HG02798 (cell line): ENCODE data around the gene TGM4.
A peak's percentile ranks its signal among the peaks of the same experiment; 100 is the strongest.
"Not testable (repeated sequence)": the region's sequence is repeated elsewhere in the genome, so short reads cannot be mapped to it uniquely, and the experiment has no call there.

ENCODE experiments used
- ATAC-seq: cut with Tn5 transposase; IDR thresholded peaks from one replicate; pipeline ENCODE4 v1.9.1; 2021; ENCODE audit warnings: mild to moderate bottlenecking; ENCODE audit not compliant: unreplicated experiment, poor library complexity

The TGM4 gene

DNA sequence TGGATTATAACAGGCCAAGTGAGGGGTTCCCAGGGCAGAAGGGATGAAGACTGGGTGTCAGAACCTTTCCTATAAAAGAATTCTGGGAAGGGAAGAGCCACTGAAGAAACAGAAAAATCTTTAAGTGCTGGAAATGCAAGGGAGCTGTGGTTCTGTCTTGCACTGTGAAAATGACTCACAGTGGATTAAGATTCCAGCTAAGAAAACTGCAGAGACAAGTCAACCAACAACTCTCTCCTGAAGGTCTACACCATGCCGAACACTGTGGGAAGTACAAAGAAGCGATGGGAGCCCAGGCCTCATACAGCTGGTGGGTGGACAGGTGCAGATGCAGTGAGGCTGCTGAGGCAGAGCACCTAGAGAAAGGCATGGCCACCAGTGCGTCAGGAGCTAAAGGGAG lies 73.8 kb downstream of the TGM4 start:
- ATAC-seq = no peak

DNA sequence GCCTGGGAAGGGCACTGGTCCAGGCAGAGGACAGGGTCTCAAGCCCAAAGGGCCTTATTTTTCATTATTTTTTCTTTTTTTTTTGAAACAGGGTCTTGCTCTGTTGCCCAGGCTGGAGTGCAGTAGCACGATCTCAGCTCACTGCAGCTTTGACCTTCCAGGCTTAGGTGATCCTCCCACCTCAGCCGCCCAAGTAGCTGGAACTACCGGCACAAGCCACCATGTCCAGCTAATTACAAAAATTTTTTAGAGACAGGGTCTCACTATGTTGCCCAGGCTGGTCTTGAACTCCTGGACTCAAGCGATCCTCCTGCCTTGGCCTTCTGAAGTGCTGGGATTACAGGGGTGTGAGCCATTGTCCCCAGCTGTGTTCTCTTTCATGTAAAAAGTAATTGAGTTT lies 75.4 kb downstream of the TGM4 start:
- not testable (repeated sequence) for ATAC-seq

DNA sequence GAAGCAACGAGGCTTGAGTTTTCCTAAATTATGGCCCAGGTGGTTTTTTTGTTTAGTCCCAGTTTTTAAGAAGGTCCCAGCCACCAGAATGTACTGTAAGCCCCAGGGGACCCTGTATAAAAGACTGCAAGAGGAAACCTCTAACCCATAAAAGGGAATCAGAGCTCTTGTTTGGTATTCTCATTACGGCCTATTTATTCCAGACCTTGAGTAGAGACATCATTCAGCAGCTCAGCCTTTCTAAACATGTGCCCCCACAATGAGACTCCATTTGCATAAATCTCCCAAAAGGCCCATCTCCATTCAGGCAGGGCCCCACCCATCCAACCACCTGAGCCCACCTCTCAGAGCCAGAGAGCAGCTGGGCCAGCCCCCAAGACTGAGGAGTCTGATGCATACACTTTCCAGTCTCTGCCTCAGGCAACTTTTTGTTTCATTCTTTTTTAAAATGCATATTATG lies 75.9 kb downstream of the TGM4 start:
- ATAC-seq = no peak

GRCh38 chr3:44952689-44953088 lies 78.3 kb downstream of the TGM4 start:
- no peak for ATAC-seq

GRCh38 chr3:44954304-44954703 lies 79.9 kb downstream of the TGM4 start:
- no peak for ATAC-seq

- peak; percentile 58 for ATAC-seq
Observed at GRCh38 chr3:44954962-44955361, 80.6 kb downstream of the TGM4 start.

GRCh38 chr3:44955917-44956316 lies 81.5 kb downstream of the TGM4 start:
- no peak for ATAC-seq

DNA sequence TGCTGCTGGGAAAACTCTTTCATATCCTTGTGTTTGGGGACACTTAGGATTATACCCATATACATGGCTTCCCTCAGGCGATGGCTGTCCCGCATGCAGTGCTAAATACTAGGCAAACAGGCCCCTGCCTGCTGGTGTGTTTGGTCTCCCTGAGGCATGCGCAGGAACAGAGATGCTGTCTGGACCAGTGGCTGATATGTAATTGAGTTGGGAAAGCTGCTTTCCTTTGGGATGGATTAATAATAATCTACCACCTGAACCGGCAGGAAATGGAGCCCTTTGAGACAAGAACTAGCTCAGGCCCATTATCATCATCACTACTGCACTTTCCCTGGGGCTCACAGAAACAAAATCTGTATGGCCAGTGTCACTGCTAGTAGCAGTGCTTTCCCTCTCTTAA lies 83.6 kb downstream of the TGM4 start:
- ATAC-seq = no peak

- ATAC-seq = no peak
Observed at GRCh38 chr3:44958386-44958785, 84.0 kb downstream of the TGM4 start.

DNA sequence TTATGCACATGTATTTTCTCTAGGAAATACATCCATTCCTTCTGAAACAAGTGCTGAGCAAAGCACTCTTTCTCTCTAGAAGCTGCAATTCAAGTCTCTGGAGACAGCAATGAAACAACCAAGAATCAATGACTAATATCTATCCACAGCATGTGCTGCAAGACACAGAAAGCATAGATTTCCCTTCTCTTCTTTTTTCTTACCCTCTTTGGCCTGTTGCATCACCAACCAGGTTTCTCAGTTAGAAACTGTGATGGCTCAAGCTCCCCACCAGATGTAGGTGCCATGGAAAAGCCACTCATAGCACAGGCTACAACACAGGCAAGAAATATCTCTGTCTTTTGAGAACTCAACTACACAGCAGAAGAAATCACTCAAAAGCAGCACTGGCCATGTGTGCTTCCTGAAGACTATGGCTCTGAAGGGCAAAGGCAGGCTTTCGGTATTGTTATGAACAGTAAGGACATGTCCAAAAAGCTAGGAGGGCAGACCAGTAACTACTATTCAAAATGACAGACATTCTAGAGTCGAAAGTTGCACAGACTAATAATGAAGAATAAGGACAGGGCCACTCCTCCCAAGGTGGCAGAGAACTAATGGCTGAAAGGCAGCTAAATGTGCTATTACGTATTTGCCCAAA lies 86.1 kb downstream of the TGM4 start:
- ATAC-seq = no peak

DNA sequence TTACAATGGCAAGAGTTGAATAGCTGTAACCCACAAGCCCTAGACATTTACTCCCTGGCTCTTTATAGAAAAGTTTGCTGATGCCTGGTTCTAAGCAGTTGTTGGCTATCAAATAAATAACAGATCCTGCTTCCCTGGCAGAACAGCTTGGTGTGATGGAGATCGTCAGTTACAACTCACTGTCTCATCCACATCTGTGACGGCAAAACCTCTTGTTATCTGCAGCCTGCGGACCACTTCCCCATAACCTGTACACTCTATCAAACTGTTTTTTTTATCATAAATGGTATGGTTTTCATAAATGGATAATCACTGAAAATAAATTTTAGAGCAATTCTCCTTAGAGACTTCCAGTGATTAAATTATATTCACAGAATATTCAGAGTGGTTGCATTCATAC lies 87.5 kb downstream of the TGM4 start:
- no peak for ATAC-seq

- no peak for ATAC-seq
Observed at GRCh38 chr3:44962621-44963393, 88.4 kb downstream of the TGM4 start.

GRCh38 chr3:44963571-44964325 lies 89.3 kb downstream of the TGM4 start:
- ATAC-seq = no peak
